Measurements from ENCODE around the gene RTRAF.

Gene RTRAF

DNA sequence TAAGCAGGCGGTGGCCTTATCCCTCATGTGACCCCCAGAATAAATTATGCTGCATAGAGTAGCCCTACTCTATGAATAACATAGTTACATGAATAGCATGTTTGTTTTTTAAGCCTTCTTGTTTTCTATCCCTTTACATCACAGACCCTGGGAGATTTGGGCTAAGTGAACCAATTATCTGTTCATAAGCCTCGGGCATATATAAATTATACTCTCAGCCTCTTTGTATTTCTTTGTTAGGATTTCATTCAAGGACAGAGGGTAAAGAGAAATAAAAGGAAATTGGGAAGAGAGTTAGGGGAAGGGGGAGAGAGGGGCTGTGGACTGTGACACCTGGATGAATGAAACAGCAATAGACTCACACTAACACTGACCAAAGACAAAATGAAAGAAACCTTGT is 35.3 kb upstream of the RTRAF start:
- TF ChIP-seq, protein P1, sequence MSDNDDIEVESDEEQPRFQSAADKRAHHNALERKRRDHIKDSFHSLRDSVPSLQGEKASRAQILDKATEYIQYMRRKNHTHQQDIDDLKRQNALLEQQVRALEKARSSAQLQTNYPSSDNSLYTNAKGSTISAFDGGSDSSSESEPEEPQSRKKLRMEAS (IDR thresholded peaks at IDR 0.05) = no peak
- TF ChIP-seq, protein P2, sequence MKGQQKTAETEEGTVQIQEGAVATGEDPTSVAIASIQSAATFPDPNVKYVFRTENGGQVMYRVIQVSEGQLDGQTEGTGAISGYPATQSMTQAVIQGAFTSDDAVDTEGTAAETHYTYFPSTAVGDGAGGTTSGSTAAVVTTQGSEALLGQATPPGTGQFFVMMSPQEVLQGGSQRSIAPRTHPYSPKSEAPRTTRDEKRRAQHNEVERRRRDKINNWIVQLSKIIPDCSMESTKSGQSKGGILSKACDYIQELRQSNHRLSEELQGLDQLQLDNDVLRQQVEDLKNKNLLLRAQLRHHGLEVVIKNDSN (IDR thresholded peaks at IDR 0.05) = no peak
- TF ChIP-seq TAF1 (IDR thresholded peaks at IDR 0.05; ENCODE audit: low read depth) (no peak), EGR1 (IDR thresholded peaks at IDR 0.05) (no peak), FOXM1 (IDR thresholded peaks at IDR 0.05; ENCODE audit: borderline replicate concordance, low read depth) (no peak), ZBTB7A (IDR thresholded peaks at IDR 0.05; ENCODE audit: low read depth) (no peak), RAD21 (IDR thresholded peaks at IDR 0.05; ENCODE audit: low read depth) (no peak), NFIC (IDR thresholded peaks at IDR 0.05) (no peak), TEAD4 (IDR thresholded peaks at IDR 0.05) (no peak), CREB1 (IDR thresholded peaks at IDR 0.05; ENCODE audit: low read depth) (no peak), YY1 (IDR thresholded peaks at IDR 0.05; ENCODE audit: low read depth) (no peak), CEBPB (IDR thresholded peaks at IDR 0.05) (no peak), EP300 (IDR thresholded peaks at IDR 0.05; ENCODE audit: borderline replicate concordance) (no peak), TCF12 (IDR thresholded peaks at IDR 0.05; ENCODE audit: low read depth) (no peak)
- TF ChIP-seq, protein P3, sequence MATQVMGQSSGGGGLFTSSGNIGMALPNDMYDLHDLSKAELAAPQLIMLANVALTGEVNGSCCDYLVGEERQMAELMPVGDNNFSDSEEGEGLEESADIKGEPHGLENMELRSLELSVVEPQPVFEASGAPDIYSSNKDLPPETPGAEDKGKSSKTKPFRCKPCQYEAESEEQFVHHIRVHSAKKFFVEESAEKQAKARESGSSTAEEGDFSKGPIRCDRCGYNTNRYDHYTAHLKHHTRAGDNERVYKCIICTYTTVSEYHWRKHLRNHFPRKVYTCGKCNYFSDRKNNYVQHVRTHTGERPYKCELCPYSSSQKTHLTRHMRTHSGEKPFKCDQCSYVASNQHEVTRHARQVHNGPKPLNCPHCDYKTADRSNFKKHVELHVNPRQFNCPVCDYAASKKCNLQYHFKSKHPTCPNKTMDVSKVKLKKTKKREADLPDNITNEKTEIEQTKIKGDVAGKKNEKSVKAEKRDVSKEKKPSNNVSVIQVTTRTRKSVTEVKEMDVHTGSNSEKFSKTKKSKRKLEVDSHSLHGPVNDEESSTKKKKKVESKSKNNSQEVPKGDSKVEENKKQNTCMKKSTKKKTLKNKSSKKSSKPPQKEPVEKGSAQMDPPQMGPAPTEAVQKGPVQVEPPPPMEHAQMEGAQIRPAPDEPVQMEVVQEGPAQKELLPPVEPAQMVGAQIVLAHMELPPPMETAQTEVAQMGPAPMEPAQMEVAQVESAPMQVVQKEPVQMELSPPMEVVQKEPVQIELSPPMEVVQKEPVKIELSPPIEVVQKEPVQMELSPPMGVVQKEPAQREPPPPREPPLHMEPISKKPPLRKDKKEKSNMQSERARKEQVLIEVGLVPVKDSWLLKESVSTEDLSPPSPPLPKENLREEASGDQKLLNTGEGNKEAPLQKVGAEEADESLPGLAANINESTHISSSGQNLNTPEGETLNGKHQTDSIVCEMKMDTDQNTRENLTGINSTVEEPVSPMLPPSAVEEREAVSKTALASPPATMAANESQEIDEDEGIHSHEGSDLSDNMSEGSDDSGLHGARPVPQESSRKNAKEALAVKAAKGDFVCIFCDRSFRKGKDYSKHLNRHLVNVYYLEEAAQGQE (IDR thresholded peaks at IDR 0.05; ENCODE audit: low read depth) = no peak

DNA sequence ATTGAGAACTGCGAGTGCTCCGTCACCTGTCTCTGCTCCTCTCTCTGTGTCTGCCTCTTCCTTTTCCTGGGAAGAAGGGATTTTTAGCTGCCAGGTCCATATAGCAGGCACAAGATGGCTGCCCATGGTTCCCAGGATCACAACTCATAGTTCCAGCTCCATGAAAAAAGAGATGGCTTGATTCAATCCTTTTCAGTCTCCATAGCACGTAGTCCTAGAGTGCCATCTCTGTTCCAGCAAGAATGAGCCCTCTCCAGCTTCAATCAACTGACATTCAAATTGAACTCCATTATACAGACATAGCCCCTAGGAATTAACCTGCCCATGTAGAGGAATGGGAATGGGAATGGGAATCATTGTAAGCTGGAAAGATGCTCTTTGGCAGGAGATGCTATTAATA is 34.7 kb upstream of the RTRAF start:
- TF ChIP-seq TEAD4 (IDR thresholded peaks at IDR 0.05) = no peak
- TF ChIP-seq, protein P1 (IDR thresholded peaks at IDR 0.05) = no peak
- no peak for TF ChIP-seq EGR1 (IDR thresholded peaks at IDR 0.05)
- TF ChIP-seq TAF1 (IDR thresholded peaks at IDR 0.05; ENCODE audit: low read depth) = no peak
- TF ChIP-seq EP300 (IDR thresholded peaks at IDR 0.05; ENCODE audit: borderline replicate concordance) = no peak
- no peak for TF ChIP-seq TCF12 (IDR thresholded peaks at IDR 0.05; ENCODE audit: low read depth)
- TF ChIP-seq CEBPB (IDR thresholded peaks at IDR 0.05) = no peak

DNA sequence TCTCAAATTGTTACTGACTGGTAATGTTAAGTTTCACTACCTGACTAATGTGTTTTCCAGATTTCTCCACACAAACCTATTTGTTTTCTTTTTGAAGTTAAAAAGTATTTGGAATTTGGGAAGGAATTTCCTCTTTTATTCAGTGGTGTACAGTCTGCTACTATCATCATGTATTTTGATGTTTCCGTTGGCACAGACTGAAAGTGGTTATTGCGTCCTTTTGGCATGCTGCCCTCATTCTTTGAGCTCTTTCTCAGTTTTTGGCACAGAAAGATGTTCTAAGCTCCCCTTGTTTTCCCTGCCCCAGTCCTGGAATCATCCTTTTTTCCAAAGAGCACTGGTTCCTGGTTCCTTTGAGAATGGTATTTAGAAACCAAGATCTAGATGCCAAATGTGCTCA is 31.4 kb upstream of the RTRAF start:
- TF ChIP-seq TEAD4 (IDR thresholded peaks at IDR 0.05) (no peak), CREB1 (IDR thresholded peaks at IDR 0.05; ENCODE audit: low read depth) (no peak)
- TF ChIP-seq, protein P3 (IDR thresholded peaks at IDR 0.05; ENCODE audit: low read depth) = no peak

DNA sequence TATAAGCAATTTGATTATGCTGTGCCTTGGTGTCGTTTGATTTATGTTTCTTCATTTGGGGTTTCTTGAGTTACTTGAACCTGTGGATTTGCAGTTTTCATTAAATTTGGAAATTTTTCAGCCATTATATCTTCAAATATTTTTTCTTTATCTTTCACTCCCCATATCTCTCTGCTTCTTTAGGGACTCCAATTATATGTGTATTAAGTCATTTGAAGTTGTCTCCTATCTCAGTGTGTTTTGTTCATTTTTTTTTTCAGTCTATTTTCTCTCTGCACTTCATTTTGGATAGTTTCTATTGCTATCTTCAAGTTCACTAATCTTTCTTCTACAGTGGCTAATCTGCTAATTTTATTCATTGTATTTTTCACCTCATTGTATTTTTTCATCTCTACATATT is 29.4 kb upstream of the RTRAF start:
- TF ChIP-seq, protein P2 (IDR thresholded peaks at IDR 0.05) = no peak
- TF ChIP-seq ZBTB7A (IDR thresholded peaks at IDR 0.05; ENCODE audit: low read depth) (no peak), TCF12 (IDR thresholded peaks at IDR 0.05; ENCODE audit: low read depth) (no peak), NFIC (IDR thresholded peaks at IDR 0.05) (no peak), EP300 (IDR thresholded peaks at IDR 0.05; ENCODE audit: borderline replicate concordance) (no peak), FOXM1 (IDR thresholded peaks at IDR 0.05; ENCODE audit: borderline replicate concordance, low read depth) (no peak), CEBPB (IDR thresholded peaks at IDR 0.05) (no peak), CREB1 (IDR thresholded peaks at IDR 0.05; ENCODE audit: low read depth) (no peak), TEAD4 (IDR thresholded peaks at IDR 0.05) (no peak)
- TF ChIP-seq, protein P3 (IDR thresholded peaks at IDR 0.05; ENCODE audit: low read depth) = no peak

DNA sequence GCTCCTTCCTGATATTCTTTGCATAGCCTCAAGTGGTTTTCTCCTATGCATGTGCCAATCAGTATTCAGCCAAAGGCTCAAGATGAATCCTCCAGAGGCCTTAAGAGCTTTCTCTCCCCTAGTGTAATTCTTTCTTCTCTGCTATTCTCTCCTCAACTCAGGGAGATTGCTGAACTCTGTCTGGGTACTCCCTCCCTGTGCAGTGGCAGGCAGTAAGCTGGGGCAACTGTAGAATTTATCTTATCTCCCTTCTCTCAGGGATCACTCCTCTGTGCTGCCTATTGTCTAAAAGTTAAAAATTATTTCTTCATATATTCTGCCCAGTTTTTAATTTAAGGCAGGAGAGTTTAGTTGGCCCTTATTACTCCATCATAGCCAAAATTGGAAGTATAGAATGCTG is 28.5 kb upstream of the RTRAF start:
- TF ChIP-seq TCF12 (IDR thresholded peaks at IDR 0.05; ENCODE audit: low read depth) = no peak
